ENCODE data around the gene EVX2. TPM values are rescaled to one million over a fixed set of nuclear protein-coding genes. Genes with fewer than 3 reads are reported as not detected.

The EVX2 gene
- total and polyA plus RNA-seq, 2 of the 4 experiments (the other 2 are of a cell fraction): not detected

GRCh38 chr2:176072951-176073904 is 10.5 kb downstream of the EVX2 start (continued):
- no peak for TF ChIP-seq SMC3 (IDR thresholded peaks at IDR 0.05; ENCODE audit: low read depth, low read length)

- H3K27ac ChIP-seq (ENCODE audit: insufficient read depth, low read length): no peak overlapping the region
- no peak overlapping the region for H2BK20ac ChIP-seq (ENCODE audit: low read depth, low read length)
- intact Hi-C loops (cut with micrococcal nuclease): no loop called here
- H4K91ac ChIP-seq (ENCODE audit: insufficient read depth, low read depth, low read length): no peak overlapping the region
- H2AK9ac ChIP-seq (replicated peaks; ENCODE audit: low read depth, low read length, poor library complexity): no peak overlapping the region
- H2BK15ac ChIP-seq (ENCODE audit: low read depth, low read length): no peak overlapping the region
- H4K8ac ChIP-seq (ENCODE audit: low read depth in 2 of 2, low read length in 2 of 2): no peak overlapping the region
- H3K36me3 ChIP-seq (ENCODE audit: control insufficient read depth, insufficient read depth, low read length): no peaks in the 10 kb centered on the region
- H3K4ac ChIP-seq (ENCODE audit: low read depth, low read length): no peak overlapping the region
- no peak overlapping the region for H3K4me3 ChIP-seq (ENCODE audit: insufficient read depth, low read depth, low read length)
- no peaks in the 10 kb centered on the region for H4K20me1 ChIP-seq (ENCODE audit: insufficient read depth, low read length)
- POLR2A ChIA-PET (ENCODE audit: unreplicated experiment): no interaction called here
- CTCF ChIA-PET: no interaction called here
- H3K79me1 ChIP-seq (ENCODE audit: low read depth in 1 of 2, low read length in 2 of 2): no peaks in the 10 kb centered on the region
- dilution Hi-C loops (cut with HindIII; ENCODE audit: low sequenced_read_pairs, unreplicated experiment): no loop called here
- no peak overlapping the region for H2BK120ac ChIP-seq (ENCODE audit: low read depth, low read length)
- no peak overlapping the region for H3K18ac ChIP-seq (ENCODE audit: low read depth, low read length)
- no peak overlapping the region for H3K9ac ChIP-seq (ENCODE audit: low read depth, low read length)
- H3K9me3 ChIP-seq (ENCODE audit: control insufficient read depth, insufficient read depth, low read length): peaks cover 6% of the 10 kb centered on the region; the same call in 1 of the 2 replicates
- no peak overlapping the region for H3K4me2 ChIP-seq (ENCODE audit: low read depth, low read length)
- BruUV-seq (replicated peaks): no TSS peak
- DNase-seq (no peak), ATAC-seq (ENCODE audit: low read depth) (no peak)
- H3K4me1 ChIP-seq (ENCODE audit: control insufficient read depth, insufficient read depth, low read length): no peaks in the 10 kb centered on the region
- no peak overlapping the region for H3K23ac ChIP-seq (ENCODE audit: low read depth, low read length)
- H3K27me3 ChIP-seq (ENCODE audit: control insufficient read depth, insufficient read depth, low read length): peaks cover 93% of the 10 kb centered on the region
- in situ Hi-C loops (cut with MboI; ENCODE audit: low sequenced_read_pairs): no loop called here
- H2AK5ac ChIP-seq (ENCODE audit: low read depth, low read length): no peak overlapping the region
- H3K14ac ChIP-seq (replicated peaks; ENCODE audit: low read depth, low read length): no peak overlapping the region
- WGBS, 2 experiments (ENCODE audit: extremely low coverage in 2 of 2, insufficient read length in 1 of 2): no CpG with 5 or more reads among the region's 5 CpGs
- H3K56ac ChIP-seq (ENCODE audit: extremely low read depth, insufficient read depth, low read length): no peak overlapping the region
- H2AFZ ChIP-seq (replicated peaks; ENCODE audit: low read length, poor library complexity): no peak overlapping the region
- H2BK5ac ChIP-seq (ENCODE audit: low read depth, low read length, poor library complexity, severe bottlenecking): no peak overlapping the region
- no peaks in the 10 kb centered on the region for H3K9me1 ChIP-seq (ENCODE audit: insufficient read depth, low read length)
- no peak overlapping the region for H4K5ac ChIP-seq (ENCODE audit: low read depth, low read length)
- TF ChIP-seq RFX5 (IDR thresholded peaks at IDR 0.05; ENCODE audit: low read depth, low read length): no peak
- no peak for TF ChIP-seq NFE2L2 (IDR thresholded peaks at IDR 0.05; ENCODE audit: low read depth, low read length)
- no peak for TF ChIP-seq CEBPB (IDR thresholded peaks at IDR 0.05; ENCODE audit: low read depth, low read length)
- TF ChIP-seq CTCF (conservative IDR thresholded peaks at IDR 0.05; ENCODE audit: low read depth, low read length): no peak
- no peak for TF ChIP-seq CHD1 (IDR thresholded peaks at IDR 0.05; ENCODE audit: low read depth, low read length)
- no peak for TF ChIP-seq RAD21 (IDR thresholded peaks at IDR 0.05; ENCODE audit: low read length)
- no peak for TF ChIP-seq RCOR1 (IDR thresholded peaks at IDR 0.05; ENCODE audit: insufficient replicate concordance, low read length)
- TF ChIP-seq MAFK (IDR thresholded peaks at IDR 0.05; ENCODE audit: low read depth, low read length): no peak
- no peak for TF ChIP-seq FOS (IDR thresholded peaks at IDR 0.05; ENCODE audit: low read depth, low read length)
- TF ChIP-seq POLR2A (IDR thresholded peaks at IDR 0.05; ENCODE audit: low read depth, low read length): no peak
- TF ChIP-seq ELK1 (IDR thresholded peaks at IDR 0.05; ENCODE audit: borderline replicate concordance, low read depth, low read length): no peak
- TF ChIP-seq MXI1 (IDR thresholded peaks at IDR 0.05; ENCODE audit: borderline replicate concordance, low read depth, low read length): no peak
- TF ChIP-seq BHLHE40 (IDR thresholded peaks at IDR 0.05; ENCODE audit: low read depth, low read length): no peak
These were observed 11.5 kb downstream of the EVX2 start for GRCh38 chr2:176072292-176072669.

All from IMR-90 (cell line).